GM12878 (cell line): ENCODE data around the gene CDH4. TPM values are rescaled to one million over a fixed set of nuclear protein-coding genes. Genes with fewer than 3 reads are reported as not detected.

Experiments used
- ATAC-seq: fragments of 200-7000 bp; cut with Tn5 transposase; 3 replicates; pipeline ENCODE4 v1.9.1; 2020; ENCODE audit warnings: mild to moderate bottlenecking, moderate library complexity
- BruUV-seq: library from RNA; stranded (reverse); fragments of 400-500 nt; replicated peaks from 2 replicates; lab custom pipeline; 2021; lab: Mats Ljungman, UMichigan
- CTCF ChIA-PET: fragments of 300-600 bp; sonication (Branson Sonifier 250); formaldehyde crosslinking; extraction: SDS; loops from one replicate; lab custom pipeline; 2021; ENCODE audit warnings: inconsistent platforms; lab: Yijun Ruan, JAX
- POLR2A ChIA-PET: fragments of 350-600 bp; formaldehyde crosslinking; extraction: SDS; loops from one replicate; lab custom pipeline; 2021; ENCODE audit warnings: inconsistent platforms; lab: Charles Lee
- RAD21 ChIA-PET: fragments of 300-600 bp; sonication (Branson Sonifier 250); formaldehyde crosslinking; loops from one replicate; lab custom pipeline; 2023; ENCODE audit warnings: antibody characterized with exemption; ENCODE audit not compliant: unreplicated experiment; lab: Charles Lee
- SMC1A ChIA-PET: fragments of 300-600 bp; sonication (Branson Sonifier 250); formaldehyde crosslinking; loops from one replicate; lab custom pipeline; 2023; ENCODE audit not compliant: unreplicated experiment, uncharacterized antibody; lab: Charles Lee
- DNase-seq: peaks from one replicate; pipeline ENCODE4 v3.0.0-alpha.2; 2011; ENCODE audit warnings: low read depth, low spot score
- FAIRE-seq: peaks from 3 replicates; lab custom pipeline; 2011; peaks lifted over from hg19 to GRCh38; lab: Jason Lieb, UNC
- H2AFZ ChIP-seq: 2 replicates; pipeline ENCODE4 v1.6.0; 2011; ENCODE audit warnings: low read depth, low read length, control low read depth; ENCODE audit not compliant: control insufficient read depth
- H3K27ac ChIP-seq: 2 replicates; pipeline ENCODE4 v1.5.1; 2011; ENCODE audit warnings: control low read depth; ENCODE audit not compliant: control insufficient read depth, insufficient read depth
- H3K27me3 ChIP-seq, 2 experiments: replicated peaks in 1 of 2; 2 replicates each; pipeline versions ENCODE4 v1.6.0 to v1.6.1; 2011; ENCODE audit warnings: low read length in 1 of 2; ENCODE audit not compliant: control insufficient read depth in 2 of 2, insufficient read depth in 2 of 2
- H3K36me3 ChIP-seq, 2 experiments: 2 replicates each; pipeline ENCODE4 v1.5.1; 2011; ENCODE audit warnings: low read length in 1 of 2; ENCODE audit not compliant: control insufficient read depth in 2 of 2, insufficient read depth in 2 of 2
- H3K4me1 ChIP-seq: 2 replicates; pipeline ENCODE4 v1.6.1; 2011; ENCODE audit warnings: mild to moderate bottlenecking, low read length, moderate library complexity, mixed read lengths; ENCODE audit not compliant: control insufficient read depth, insufficient read depth
- H3K4me2 ChIP-seq: 2 replicates; pipeline ENCODE4 v1.6.0; 2011; ENCODE audit warnings: control low read depth; ENCODE audit not compliant: control insufficient read depth, insufficient read depth
- H3K4me3 ChIP-seq: fragments of 200-600 bp; sonication (generic); 2 replicates; pipeline ENCODE4 v1.5.1; 2016
- H3K79me2 ChIP-seq: 2 replicates; pipeline ENCODE4 v1.6.0; 2011; ENCODE audit warnings: low read length; ENCODE audit not compliant: control insufficient read depth, insufficient read depth
- H3K9ac ChIP-seq: 2 replicates; pipeline ENCODE4 v1.8.0; 2011; ENCODE audit warnings: low read length, control low read depth, mixed read lengths; ENCODE audit not compliant: control insufficient read depth, insufficient read depth
- H3K9me3 ChIP-seq: replicated peaks from 3 replicates; pipeline ENCODE4 v1.5.1; 2011; ENCODE audit warnings: mild to moderate bottlenecking, low read length; ENCODE audit not compliant: control insufficient read depth, insufficient read depth
- H4K20me1 ChIP-seq: 2 replicates; pipeline ENCODE4 v1.6.0; 2011; ENCODE audit not compliant: control insufficient read depth, insufficient read depth
- IKZF1 ChIP-seq: fragments of 450-650 bp; conservative IDR thresholded peaks from 2 replicates; pipeline ENCODE4 v1.6.1; 2017; ENCODE audit warnings: antibody characterized with exemption, mild to moderate bottlenecking
- MEF2B ChIP-seq: fragments of 450-650 bp; IDR thresholded peaks from 2 replicates; pipeline ENCODE4 v1.6.1; 2018; ENCODE audit warnings: mild to moderate bottlenecking, moderate library complexity; ENCODE audit not compliant: partially characterized antibody, poor library complexity, severe bottlenecking
- PRDM15 ChIP-seq: fragments of 450-650 bp; formaldehyde crosslinking; IDR thresholded peaks from 2 replicates; pipeline ENCODE4 v1.4.0; 2020; ENCODE audit warnings: mild to moderate bottlenecking, moderate library complexity
- USF1 ChIP-seq: IDR thresholded peaks from 2 replicates; pipeline ENCODE4 v1.6.1; 2011; ENCODE audit warnings: borderline replicate concordance, low read depth, mild to moderate bottlenecking, moderate library complexity, mixed read lengths, low read length; ENCODE audit not compliant: insufficient read depth; ENCODE audit errors: extremely low read length
- YBX1 ChIP-seq: fragments of 450-650 bp; IDR thresholded peaks from 2 replicates; pipeline ENCODE4 v1.6.1; 2016; ENCODE audit warnings: antibody characterized with exemption
- ZBTB33 ChIP-seq: fragments of 450-650 bp; IDR thresholded peaks from 2 replicates; pipeline ENCODE4 v1.6.1; 2017; ENCODE audit warnings: mild to moderate bottlenecking
- ZBTB4 ChIP-seq: fragments of 450-650 bp; formaldehyde crosslinking; IDR thresholded peaks from 2 replicates; pipeline ENCODE4 v1.4.0; 2022; ENCODE audit warnings: mild to moderate bottlenecking, moderate library complexity
- ZNF384 ChIP-seq: IDR thresholded peaks from 2 replicates; pipeline ENCODE4 v1.6.1; 2012; ENCODE audit warnings: low read depth, mild to moderate bottlenecking, low read length, improper control_type of control experiment, borderline replicate concordance
- WGBS: methylation state at CpG from one replicate; pipeline ENCODE4 v1.1.6; 2016; ENCODE audit warnings: low lambda C conversion rate; ENCODE audit not compliant: insufficient replicate concordance, insufficient coverage; ENCODE audit errors: missing lambda C conversion rate; 5-methylcytosine and 5-hydroxymethylcytosine counted together
- in situ Hi-C: fragments of 300-500 bp; cut with MboI; formaldehyde crosslinking; loops from 9 replicates; pipeline ENCODE4 v1.14.3; 2018; ENCODE audit warnings: mixed read lengths
- intact Hi-C: fragments of 100-400 bp; cut with micrococcal nuclease; formaldehyde crosslinking; loops from one replicate; pipeline ENCODE4 v1.14.2; 2022; ENCODE audit not compliant: unreplicated experiment
- polyA plus RNA-seq, 11 experiments: library from polyadenylated mRNA; depleted of rRNA in 4 of 11; unstranded in 6 of 11; stranded (reverse) in 5 of 11; fragments of >200 nt; fragmentation: Nextera tagmentation in 4 of 11; fragmentation: Illumina TruSeq in 1 of 11; extraction: Ambion mirVana in 4 of 11; extraction: Trizol in 1 of 11; gene quantifications; 1 replicate in 1 of 11; 2 replicates in 10 of 11; pipeline versions ENCODE4 v1.2.1 to v1.2.3, GENCODE V29; 2011 to 2016; ENCODE audit warnings: inconsistent platforms in 2 of 11, missing spikeins in 2 of 11, low read depth in 1 of 11
- total RNA-seq, 4 experiments: library from RNA; depleted of rRNA in 3 of 4; stranded (reverse); fragments of >200 nt in 3 of 4; fragmentation: Illumina TruSeq in 1 of 4; extraction: Trizol in 1 of 4; gene quantifications; 2 replicates each; pipeline versions ENCODE4 v1.2.1 to v1.2.3, GENCODE V29; 2013 to 2021

CDH4 gene
- total and polyA plus RNA-seq, 10 of the 15 experiments (the other 5 are each of a cell fraction or from before 2014, with no cell fraction given) = not detected

GRCh38 chr20:61307686-61308476 lies 55.8 kb downstream of the CDH4 start:
- Histone ChIP-seq H3K79me2 (no peaks in the 10 kb centered on the region), H3K36me3 (no peaks in the 10 kb centered on the region), H4K20me1 (no peaks in the 10 kb centered on the region), H3K27me3 (no peaks in the 10 kb centered on the region), H2AFZ (no peak overlapping the region), H3K4me2 (no peak overlapping the region), H3K27ac (no peak overlapping the region), H3K4me3 (no peak overlapping the region), H3K9ac (no peak overlapping the region), H3K4me1 (no peaks in the 10 kb centered on the region), H3K9me3 (no peaks in the 10 kb centered on the region; the same call in 2 of the 3 replicates)
- no TSS peak for BruUV-seq
- FAIRE-seq (no peak), ATAC-seq (no peak), DNase-seq (no peak)
- RAD21 ChIA-PET = no interaction called here
- POLR2A ChIA-PET = no interaction called here
- CTCF ChIA-PET = no interaction called here
- intact Hi-C loops (no loop called here), in situ Hi-C loops (loop anchor here (25.0 kb wide), 1 partner anchor 346 kb away; no protein-coding TSS in a partner anchor)
- SMC1A ChIA-PET = no interaction called here
- WGBS = 8% methylated on average over 15 of the region's 15 CpGs
- TF ChIP-seq YBX1 = no peak
- no peak for TF ChIP-seq PRDM15 (CRISPR knock-in tag)
- no peak for TF ChIP-seq MEF2B
- no peak for TF ChIP-seq ZNF384
- no peak for TF ChIP-seq ZBTB33
- TF ChIP-seq IKZF1 = no peak
- TF ChIP-seq USF1 = no peak
- TF ChIP-seq ZBTB4 (CRISPR knock-in tag) = no peak
